Vagina (tissue), 2 donors: Measurements from ENCODE around the gene PEX1. TPM values are rescaled to one million over a fixed set of nuclear protein-coding genes. Genes with fewer than 3 reads are reported as not detected.
"Not testable (repeated sequence)": the region's sequence is repeated elsewhere in the genome, so short reads cannot be mapped to it uniquely, and the experiment has no call there.

Source experiments
- DNase-seq, 2 donors: peaks; one replicate each; pipeline ENCODE4 v3.0.0-alpha.2; 2017; ENCODE audit errors: extremely low spot score in 2 of 2
- H3K27ac ChIP-seq: fragments of 200-600 bp; sonication (generic); one replicate; pipeline ENCODE4 v1.5.1; 2019
- H3K27me3 ChIP-seq: fragments of 200-600 bp; sonication (generic); one replicate; pipeline ENCODE4 v1.5.1; 2019
- H3K36me3 ChIP-seq, 2 donors: fragments of 200-600 bp; sonication (generic); one replicate each; pipeline ENCODE4 v1.5.1; 2017 to 2019
- H3K4me1 ChIP-seq: fragments of 200-600 bp; sonication (generic); one replicate; pipeline ENCODE4 v1.5.1; 2019
- H3K4me3 ChIP-seq, 2 donors: fragments of 200-600 bp; sonication (generic); 1 replicate in 1 of 2; 2 replicates in 1 of 2; pipeline ENCODE4 v1.5.1; 2016 to 2019
- H3K9me3 ChIP-seq: fragments of 200-600 bp; sonication (generic); one replicate; pipeline ENCODE4 v1.5.1; 2019
- POLR2A ChIP-seq, 2 donors: fragments of 450-650 bp; IDR thresholded peaks; one replicate each; pipeline ENCODE4 v1.6.1; 2017; ENCODE audit warnings: antibody characterized with exemption in 2 of 2, mild to moderate bottlenecking in 2 of 2, moderate library complexity in 2 of 2
- POLR2AphosphoS5 ChIP-seq, 2 donors: sonication (generic); formaldehyde crosslinking; IDR thresholded peaks; one replicate each; pipeline ENCODE4 v1.9.0; 2017; ENCODE audit warnings: antibody characterized with exemption in 2 of 2, mild to moderate bottlenecking in 2 of 2, low read depth in 1 of 2; ENCODE audit not compliant: insufficient read depth in 1 of 2
- intact Hi-C: fragments of 100-400 bp; cut with DNase I; formaldehyde crosslinking; loops from one replicate; pipeline ENCODE4 v1.15.1; 2023
- total RNA-seq: library from RNA; depleted of rRNA; stranded (reverse); fragments of >200 nt; gene quantifications from one replicate; pipeline ENCODE4 v1.2.3, GENCODE V29; 2016
- TF ChIP-seq, protein P1 (sequence below), 3 experiments: fragments of 450-650 bp in 2 of 3; fragments of 200-600 bp in 1 of 3; sonication (generic) in 1 of 3; IDR thresholded peaks; one replicate each; pipeline ENCODE4 v1.5.1; 2017 to 2019; ENCODE audit warnings: antibody characterized with exemption in 3 of 3, mild to moderate bottlenecking in 2 of 3, moderate library complexity in 2 of 3

Gene PEX1
- total RNA-seq, 1 donor from 2014 or later, result 20.4 TPM

DNA sequence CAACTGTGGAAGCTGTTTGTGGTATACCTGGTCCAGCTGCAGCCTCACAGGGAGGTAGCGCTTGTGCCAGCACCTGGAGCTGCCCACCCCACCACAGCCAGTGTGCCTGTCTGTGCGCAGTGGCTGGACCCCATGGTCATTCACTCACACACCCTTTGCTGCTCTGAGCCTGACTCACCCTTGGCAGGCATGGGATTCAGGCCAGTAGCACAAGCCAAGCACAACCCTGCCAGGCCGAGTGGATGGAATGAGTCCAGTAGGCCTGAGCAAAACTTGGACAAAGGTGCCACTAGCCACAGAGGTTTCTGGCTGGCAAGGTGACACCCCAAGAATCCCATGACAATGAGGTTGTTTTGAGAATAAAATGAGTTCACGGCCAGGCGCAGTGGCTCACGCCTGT is 19.3 kb upstream of the PEX1 start:
- Histone ChIP-seq H3K36me3 (no peaks in the 10 kb centered on the region), H3K9me3 (no peaks in the 10 kb centered on the region), H3K4me3 (no peak overlapping the region), H3K27ac (no peak overlapping the region), H3K27me3 (no peaks in the 10 kb centered on the region), H3K4me1 (no peaks in the 10 kb centered on the region)
- no peak for TF ChIP-seq POLR2AphosphoS5 (IDR thresholded peaks at IDR 0.05; ENCODE audit: insufficient read depth in 1 of 2, low read depth in 1 of 2)
- intact Hi-C loops, result no loop called here
- no peak for DNase-seq

- TF ChIP-seq, protein P1, sequence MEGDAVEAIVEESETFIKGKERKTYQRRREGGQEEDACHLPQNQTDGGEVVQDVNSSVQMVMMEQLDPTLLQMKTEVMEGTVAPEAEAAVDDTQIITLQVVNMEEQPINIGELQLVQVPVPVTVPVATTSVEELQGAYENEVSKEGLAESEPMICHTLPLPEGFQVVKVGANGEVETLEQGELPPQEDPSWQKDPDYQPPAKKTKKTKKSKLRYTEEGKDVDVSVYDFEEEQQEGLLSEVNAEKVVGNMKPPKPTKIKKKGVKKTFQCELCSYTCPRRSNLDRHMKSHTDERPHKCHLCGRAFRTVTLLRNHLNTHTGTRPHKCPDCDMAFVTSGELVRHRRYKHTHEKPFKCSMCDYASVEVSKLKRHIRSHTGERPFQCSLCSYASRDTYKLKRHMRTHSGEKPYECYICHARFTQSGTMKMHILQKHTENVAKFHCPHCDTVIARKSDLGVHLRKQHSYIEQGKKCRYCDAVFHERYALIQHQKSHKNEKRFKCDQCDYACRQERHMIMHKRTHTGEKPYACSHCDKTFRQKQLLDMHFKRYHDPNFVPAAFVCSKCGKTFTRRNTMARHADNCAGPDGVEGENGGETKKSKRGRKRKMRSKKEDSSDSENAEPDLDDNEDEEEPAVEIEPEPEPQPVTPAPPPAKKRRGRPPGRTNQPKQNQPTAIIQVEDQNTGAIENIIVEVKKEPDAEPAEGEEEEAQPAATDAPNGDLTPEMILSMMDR (IDR thresholded peaks at IDR 0.05), result no peak
- TF ChIP-seq POLR2AphosphoS5 (IDR thresholded peaks at IDR 0.05; ENCODE audit: insufficient read depth in 1 of 2, low read depth in 1 of 2), result no peak
- no peak for TF ChIP-seq POLR2A (IDR thresholded peaks at IDR 0.05)
- intact Hi-C loops, result no loop called here
Observed at GRCh38 chr7:92546856-92547497, 18.7 kb upstream of the PEX1 start.

DNA sequence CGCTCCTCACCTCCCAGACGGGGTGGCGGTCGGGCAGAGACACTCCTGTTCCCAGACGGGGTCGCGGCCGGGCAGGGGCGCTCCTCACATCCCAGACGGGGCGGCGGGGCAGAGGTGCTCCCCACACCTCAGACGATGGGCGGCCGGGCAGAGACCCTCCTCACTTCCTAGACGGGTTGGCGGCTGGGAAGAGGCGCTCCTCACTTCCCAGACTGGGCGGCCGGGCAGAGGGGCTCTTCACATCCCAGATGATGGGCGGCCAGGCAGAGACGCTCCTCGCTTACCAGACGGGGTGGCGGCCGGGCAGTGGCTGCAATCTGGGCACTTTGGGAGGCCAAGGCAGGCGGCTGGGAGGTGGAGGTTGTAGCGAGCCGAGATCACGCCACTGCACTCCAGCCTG is 16.8 kb upstream of the PEX1 start:
- H3K36me3 ChIP-seq, H3K4me1 ChIP-seq, DNase-seq, H3K9me3 ChIP-seq, H3K27ac ChIP-seq, H3K27me3 ChIP-seq, intact Hi-C loops, H3K4me3 ChIP-seq: not testable (repeated sequence)

More at GRCh38 chr7:92546856-92547497, 18.7 kb upstream of the PEX1 start:
- H3K27me3 ChIP-seq, result no peaks in the 10 kb centered on the region
- H3K36me3 ChIP-seq, result no peaks in the 10 kb centered on the region
- H3K27ac ChIP-seq, result no peak overlapping the region
- DNase-seq, result no peak
- no peaks in the 10 kb centered on the region for H3K4me1 ChIP-seq
- no peak overlapping the region for H3K4me3 ChIP-seq
- no peaks in the 10 kb centered on the region for H3K9me3 ChIP-seq

GRCh38 chr7:92543542-92543941 is 15.2 kb upstream of the PEX1 start:
- H3K27ac ChIP-seq, H3K36me3 ChIP-seq, DNase-seq, intact Hi-C loops, H3K9me3 ChIP-seq, H3K4me3 ChIP-seq, H3K27me3 ChIP-seq, H3K4me1 ChIP-seq: not testable (repeated sequence)

GRCh38 chr7:92534572-92534971 is 6.3 kb upstream of the PEX1 start:
- no peak for TF ChIP-seq POLR2AphosphoS5 (IDR thresholded peaks at IDR 0.05; ENCODE audit: insufficient read depth in 1 of 2, low read depth in 1 of 2)
- TF ChIP-seq, protein P1 (IDR thresholded peaks at IDR 0.05), result no peak
- intact Hi-C loops, result no loop called here
- no peaks in the 10 kb centered on the region for H3K9me3 ChIP-seq
- peaks cover 31% of the 10 kb centered on the region for H3K4me1 ChIP-seq
- no peak overlapping the region for H3K27ac ChIP-seq
- H3K27me3 ChIP-seq, result no peaks in the 10 kb centered on the region
- H3K36me3 ChIP-seq, result peaks cover 0 to 87% of the 10 kb centered on the region in 2 donors
- H3K4me3 ChIP-seq, result no peak overlapping the region
- no peak for DNase-seq

GRCh38 chr7:92528958-92529264 is 591 bp upstream of the PEX1 start:
- intact Hi-C loops, result no loop called here
- Histone ChIP-seq H3K9me3 (no peaks in the 10 kb centered on the region), H3K27ac (peak overlapping the region; percentile 88), H3K4me3 (peak overlapping the region; percentile 78 to 99), H3K4me1 (peaks cover 44% of the 10 kb centered on the region), H3K27me3 (no peaks in the 10 kb centered on the region), H3K36me3 (peaks cover 0 to 37% of the 10 kb centered on the region in 2 donors)
- TF ChIP-seq, protein P1 (IDR thresholded peaks at IDR 0.05), result no peak
- TF ChIP-seq POLR2AphosphoS5 (IDR thresholded peaks at IDR 0.05; ENCODE audit: insufficient read depth in 1 of 2, low read depth in 1 of 2) (no peak), POLR2A (IDR thresholded peaks at IDR 0.05) (no peak)
- DNase-seq, result no peak
